Cardiac muscle cell (in vitro differentiated cells and primary cell): ENCODE measurements around the gene FBXW8. TPM values are rescaled to one million over a fixed set of nuclear protein-coding genes. Genes with fewer than 3 reads are reported as not detected.

Experiments
- DNase-seq, 2 donors: peaks; one replicate each; pipeline versions ENCODE4 v3.0.0 to v3.0.0-alpha.2; 2010 to 2017; ENCODE audit warnings: low read depth in 1 of 2, low spot score in 1 of 2
- H3K27ac ChIP-seq: fragments of 200-600 bp; sonication (generic); 2 replicates; pipeline ENCODE4 v1.5.1; 2016
- H3K27me3 ChIP-seq: fragments of 200-600 bp; sonication (generic); 2 replicates; pipeline ENCODE4 v1.6.0; 2016; ENCODE audit warnings: control low read depth
- H3K36me3 ChIP-seq: fragments of 200-600 bp; sonication (generic); 2 replicates; pipeline ENCODE4 v1.5.1; 2016; ENCODE audit warnings: control low read depth
- H3K4me1 ChIP-seq: fragments of 200-600 bp; sonication (generic); 2 replicates; pipeline ENCODE4 v1.8.1; 2017; ENCODE audit warnings: low read depth, mild to moderate bottlenecking, mixed run types
- H3K4me3 ChIP-seq: fragments of 200-600 bp; sonication (generic); 2 replicates; pipeline ENCODE4 v1.5.1; 2016; ENCODE audit warnings: mild to moderate bottlenecking
- H3K9me3 ChIP-seq: fragments of 200-600 bp; sonication (generic); 2 replicates; pipeline ENCODE4 v1.5.1; 2017; ENCODE audit warnings: low read depth, mild to moderate bottlenecking, control low read depth
- polyA plus RNA-seq: library from polyadenylated mRNA; unstranded; fragments of >200 nt; fragmentation: Nextera tagmentation; extraction: Ambion mirVana; gene quantifications from 2 replicates; pipeline ENCODE4 v1.2.1, GENCODE V29; 2016
- total RNA-seq: library from RNA; depleted of rRNA; stranded (reverse); fragments of >200 nt; gene quantifications from 2 replicates; pipeline ENCODE4 v1.2.3, GENCODE V29; 2016
- TF ChIP-seq, protein P1 (sequence below): IDR thresholded peaks from 2 replicates; pipeline ENCODE4 v1.5.1; 2012; ENCODE audit warnings: low read depth, mild to moderate bottlenecking, low read length

The FBXW8 gene
- total and polyA plus RNA-seq, 2 experiments from 2014 or later: 15.3 to 25.7 TPM

DNA sequence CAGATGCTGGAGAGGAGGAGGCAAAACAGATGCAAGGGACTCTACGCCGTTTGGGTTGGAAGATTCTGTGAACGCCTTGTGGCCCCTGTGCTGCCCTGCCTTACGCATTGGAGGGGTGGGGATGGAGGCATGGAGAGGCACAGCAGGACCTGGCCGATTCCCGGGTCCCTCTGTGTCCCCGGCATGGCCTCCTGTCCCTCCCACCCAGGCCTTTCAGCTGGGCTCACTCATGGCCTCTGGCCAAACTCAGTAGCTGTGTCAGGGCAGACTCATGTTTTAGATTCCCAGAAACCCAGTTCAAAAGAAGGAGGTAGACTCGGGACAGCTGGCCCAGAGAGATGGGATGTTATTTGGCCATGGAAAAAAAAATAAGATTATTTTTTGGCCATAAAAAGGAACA is 148.4 kb downstream of the FBXW8 start:
- H3K9me3 ChIP-seq: no peaks in the 10 kb centered on the region
- no peaks in the 10 kb centered on the region for H3K36me3 ChIP-seq
- TF ChIP-seq, protein P1, sequence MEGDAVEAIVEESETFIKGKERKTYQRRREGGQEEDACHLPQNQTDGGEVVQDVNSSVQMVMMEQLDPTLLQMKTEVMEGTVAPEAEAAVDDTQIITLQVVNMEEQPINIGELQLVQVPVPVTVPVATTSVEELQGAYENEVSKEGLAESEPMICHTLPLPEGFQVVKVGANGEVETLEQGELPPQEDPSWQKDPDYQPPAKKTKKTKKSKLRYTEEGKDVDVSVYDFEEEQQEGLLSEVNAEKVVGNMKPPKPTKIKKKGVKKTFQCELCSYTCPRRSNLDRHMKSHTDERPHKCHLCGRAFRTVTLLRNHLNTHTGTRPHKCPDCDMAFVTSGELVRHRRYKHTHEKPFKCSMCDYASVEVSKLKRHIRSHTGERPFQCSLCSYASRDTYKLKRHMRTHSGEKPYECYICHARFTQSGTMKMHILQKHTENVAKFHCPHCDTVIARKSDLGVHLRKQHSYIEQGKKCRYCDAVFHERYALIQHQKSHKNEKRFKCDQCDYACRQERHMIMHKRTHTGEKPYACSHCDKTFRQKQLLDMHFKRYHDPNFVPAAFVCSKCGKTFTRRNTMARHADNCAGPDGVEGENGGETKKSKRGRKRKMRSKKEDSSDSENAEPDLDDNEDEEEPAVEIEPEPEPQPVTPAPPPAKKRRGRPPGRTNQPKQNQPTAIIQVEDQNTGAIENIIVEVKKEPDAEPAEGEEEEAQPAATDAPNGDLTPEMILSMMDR: no peak
- H3K27me3 ChIP-seq: no peaks in the 10 kb centered on the region
- no peak overlapping the region for H3K27ac ChIP-seq
- DNase-seq: no peak
- no peak overlapping the region for H3K4me3 ChIP-seq
- peaks cover 9% of the 10 kb centered on the region for H3K4me1 ChIP-seq

DNA sequence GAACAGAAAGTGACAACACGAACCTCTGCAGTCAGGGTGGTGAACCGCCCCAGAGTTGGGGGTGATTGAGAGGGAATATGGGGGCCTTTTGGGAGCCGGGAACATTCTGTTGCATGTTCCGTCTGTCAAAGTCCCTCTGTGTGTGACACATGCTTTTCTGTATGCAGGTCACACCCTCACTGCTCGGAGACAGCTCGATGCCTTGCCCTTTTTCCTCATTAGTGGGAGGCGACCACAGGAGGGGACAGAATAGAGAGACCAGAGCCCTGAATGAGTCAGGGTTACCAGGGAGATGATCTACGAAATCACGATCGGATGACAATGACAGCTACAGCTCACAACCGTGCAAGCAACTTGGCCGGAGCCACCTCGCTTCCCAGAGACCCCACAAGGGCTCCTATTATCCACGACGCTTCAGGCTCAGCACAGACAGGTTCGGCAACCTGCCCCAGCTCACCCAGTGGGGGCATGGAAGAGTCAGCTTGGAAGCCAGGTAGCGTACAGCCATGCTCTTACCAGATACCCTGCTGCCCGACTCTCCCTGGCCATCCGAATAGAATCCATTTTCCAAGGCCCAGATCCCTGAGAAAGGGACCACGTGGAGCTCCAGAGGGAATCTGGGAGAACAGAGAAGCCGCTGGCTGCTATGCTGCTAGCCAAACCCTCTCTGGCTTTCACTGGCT is 149.6 kb downstream of the FBXW8 start:
- no peaks in the 10 kb centered on the region for H3K27me3 ChIP-seq
- H3K9me3 ChIP-seq: no peaks in the 10 kb centered on the region
- peaks cover 9% of the 10 kb centered on the region for H3K4me1 ChIP-seq
- no peak overlapping the region for H3K4me3 ChIP-seq
- no peak overlapping the region for H3K27ac ChIP-seq
- no peaks in the 10 kb centered on the region for H3K36me3 ChIP-seq
- TF ChIP-seq, protein P1: no peak
- DNase-seq: no peak

DNA sequence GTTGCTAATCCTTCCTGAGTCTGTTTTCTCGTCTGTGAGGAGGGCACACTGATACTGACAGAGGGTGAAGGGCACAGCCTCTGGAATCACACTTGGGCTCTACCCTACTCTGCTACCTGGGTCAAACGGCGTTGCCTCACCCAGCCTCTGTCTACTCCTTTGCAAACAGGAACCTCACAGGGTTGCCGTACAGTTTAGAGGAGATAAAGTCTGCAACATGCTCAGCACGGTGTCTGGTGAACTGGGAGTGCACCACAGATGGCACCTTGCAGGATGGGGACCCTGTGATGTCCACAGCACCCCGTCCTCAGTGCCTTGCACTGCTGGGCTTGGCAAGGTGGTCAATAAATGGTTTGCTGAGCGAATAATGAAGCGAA is 150.2 kb downstream of the FBXW8 start:
- H3K36me3 ChIP-seq: no peaks in the 10 kb centered on the region
- H3K9me3 ChIP-seq: no peaks in the 10 kb centered on the region
- H3K27me3 ChIP-seq: no peaks in the 10 kb centered on the region
- peaks cover 9% of the 10 kb centered on the region for H3K4me1 ChIP-seq
- TF ChIP-seq, protein P1: no peak
- DNase-seq: no peak
- no peak overlapping the region for H3K27ac ChIP-seq
- no peak overlapping the region for H3K4me3 ChIP-seq

DNA sequence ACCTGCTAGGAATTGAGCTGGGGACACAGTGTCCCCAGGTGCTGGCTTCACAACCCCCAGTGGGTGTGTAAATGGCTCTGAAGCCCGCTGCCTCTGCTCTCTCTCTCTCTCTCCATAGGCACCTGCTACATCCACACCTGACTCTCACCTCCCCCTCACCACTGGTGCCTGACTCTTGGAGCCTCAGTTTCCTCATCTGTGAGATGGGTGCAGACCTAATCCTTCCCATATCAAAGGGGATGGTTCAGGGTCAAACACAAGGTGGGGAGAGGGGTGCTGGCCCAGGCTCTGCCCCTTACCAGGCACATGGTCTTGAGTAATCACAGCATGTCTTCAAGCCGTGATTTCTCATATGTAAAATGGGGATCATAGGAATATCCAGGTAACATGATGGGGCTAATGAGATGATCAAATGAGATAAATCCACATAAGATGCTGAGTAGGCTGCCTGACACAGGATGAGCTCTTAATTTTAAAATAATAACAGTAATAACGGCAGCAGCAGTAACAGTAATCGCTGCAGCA is 150.9 kb downstream of the FBXW8 start:
- Histone ChIP-seq H3K4me3 (no peak overlapping the region), H3K4me1 (peaks cover 9% of the 10 kb centered on the region), H3K9me3 (no peaks in the 10 kb centered on the region), H3K27me3 (no peaks in the 10 kb centered on the region), H3K27ac (no peak overlapping the region), H3K36me3 (no peaks in the 10 kb centered on the region)
- TF ChIP-seq, protein P1: no peak
- no peak for DNase-seq

DNA sequence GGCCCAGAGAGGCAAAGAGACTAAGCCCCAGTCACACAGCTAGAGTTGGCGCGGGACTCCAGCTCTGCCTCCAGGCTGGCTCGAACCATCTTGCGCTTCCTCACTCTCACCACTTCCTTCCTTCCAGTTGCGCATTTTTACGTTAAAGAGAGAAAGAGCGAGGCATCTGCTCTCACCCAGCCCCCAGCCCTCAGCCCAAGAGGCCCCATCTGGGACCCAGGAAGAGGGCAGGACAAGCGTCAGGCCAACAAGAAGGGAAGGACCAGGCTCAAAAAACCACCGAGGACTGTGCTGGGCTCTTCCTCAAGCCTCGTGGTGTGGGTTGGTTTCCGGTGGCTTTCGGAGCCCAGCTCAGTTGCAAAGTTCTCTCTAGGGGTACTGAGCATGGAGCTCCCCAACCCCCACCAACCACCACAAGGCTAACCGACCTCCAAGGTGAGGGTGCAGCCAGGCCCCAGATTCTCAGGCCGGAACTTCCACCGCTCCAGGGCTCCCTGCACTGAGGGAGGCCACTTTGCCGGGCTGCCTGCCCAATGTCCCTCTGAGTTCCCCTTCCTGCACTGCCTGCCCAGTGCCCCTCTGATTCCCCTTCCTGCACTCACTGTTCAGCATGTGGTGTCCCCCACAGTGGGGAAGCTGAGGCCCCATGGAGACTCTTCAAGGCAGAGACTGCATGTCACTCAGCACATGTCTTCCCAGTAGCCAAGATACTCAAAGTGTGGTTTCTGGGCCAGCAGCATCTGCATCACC is 152.6 kb downstream of the FBXW8 start:
- TF ChIP-seq, protein P1: no peak
- H3K4me3 ChIP-seq: no peak overlapping the region
- H3K4me1 ChIP-seq: peaks cover 14% of the 10 kb centered on the region
- DNase-seq: no peak
- H3K9me3 ChIP-seq: no peaks in the 10 kb centered on the region
- no peak overlapping the region for H3K27ac ChIP-seq
- no peaks in the 10 kb centered on the region for H3K27me3 ChIP-seq
- no peaks in the 10 kb centered on the region for H3K36me3 ChIP-seq
